ENCODE data around the gene SMAD7. TPM values are rescaled to one million over a fixed set of nuclear protein-coding genes. Genes with fewer than 3 reads are reported as not detected.
A peak's percentile ranks its signal among the peaks of the same experiment; 100 is the strongest.

SMAD7 gene
- total RNA-seq, 1 experiment from 2014 or later, result 5.8 TPM

- Histone ChIP-seq H3K9me2 (ENCODE audit: insufficient read depth) (no peaks in the 10 kb centered on the region), H3K36me3 (ENCODE audit: low read depth) (no peaks in the 10 kb centered on the region), H3K4me2 (peak overlapping the region; percentile 58; the same call in 1 of the 2 replicates), H3F3A (ENCODE audit: insufficient read depth, low read depth) (peaks cover 4% of the 10 kb centered on the region; the same call in 1 of the 2 replicates), H3K4me1 (replicated peaks; ENCODE audit: insufficient read depth) (peaks cover 31% of the 10 kb centered on the region), H3K9me3 (ENCODE audit: insufficient read depth, low read depth) (peaks cover 12% of the 10 kb centered on the region), H3K4me3 (no peak overlapping the region), H3K27me3 (ENCODE audit: insufficient read depth, low read depth) (no peaks in the 10 kb centered on the region), H3K79me2 (ENCODE audit: low read depth) (no peaks in the 10 kb centered on the region), H2AFZ (no peak overlapping the region), H4K20me1 (ENCODE audit: insufficient read depth) (no peaks in the 10 kb centered on the region), H3K27ac (no peak overlapping the region)
- no TSS peak for BruUV-seq (replicated peaks)
- intact Hi-C loops (cut with micrococcal nuclease; ENCODE audit: unreplicated experiment), result loop anchor here (2.0 to 5.0 kb wide), 2 partner anchors 48 to 89 kb away; partner anchors contain the start of gene SMAD7
- POLR2A ChIA-PET (ENCODE audit: unreplicated experiment), result no interaction called here
- TF ChIP-seq EZH2 (IDR thresholded peaks at IDR 0.05; ENCODE audit: low read depth) (no peak), CTCF (conservative IDR thresholded peaks at IDR 0.05) (no peak)
- CTCF ChIA-PET, result no interaction called here
- DNase-seq, result no peak
These were observed 47.7 kb downstream of the SMAD7 start for GRCh38 chr18:48902856-48903601.

DNA sequence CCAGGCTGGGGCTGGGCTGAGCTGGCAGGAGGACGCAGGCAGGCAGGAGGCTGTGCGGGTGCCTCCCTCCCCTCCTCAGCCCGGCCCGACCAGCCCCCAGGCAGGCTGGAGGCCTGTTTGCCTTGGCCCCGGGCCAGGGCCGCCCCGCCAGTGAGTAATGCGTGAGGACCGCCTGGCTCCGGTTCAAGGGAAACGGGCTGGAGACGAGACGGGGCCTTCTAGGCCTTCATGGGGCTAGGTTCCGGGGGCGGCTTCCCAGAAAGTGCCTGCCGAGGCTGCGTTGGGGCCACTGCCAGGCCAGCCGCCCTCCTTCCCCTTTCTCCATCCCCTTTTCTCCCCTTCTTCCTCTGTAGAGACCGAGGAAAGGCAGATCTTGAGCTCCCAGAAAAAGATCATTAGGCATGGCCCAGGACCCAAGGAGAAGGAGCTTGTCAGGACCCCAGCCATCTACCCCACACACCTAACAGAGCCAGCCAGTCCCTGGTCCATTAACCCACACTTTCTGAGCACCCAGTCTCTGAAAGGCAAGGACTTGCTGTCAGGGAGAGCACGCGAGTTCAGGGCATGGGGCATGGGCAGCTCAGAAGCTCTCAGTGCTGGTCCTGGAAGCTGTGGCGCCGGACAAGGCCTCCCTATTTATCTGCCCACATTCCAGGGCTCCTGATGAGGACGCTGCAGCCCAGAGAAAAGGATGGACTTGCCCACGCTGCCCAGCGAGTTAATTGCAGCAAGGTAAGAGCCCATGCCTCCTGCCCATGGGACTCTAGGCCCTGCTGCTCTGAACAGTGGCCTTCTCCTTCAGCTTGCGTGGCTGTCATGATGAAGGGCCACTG lies 48.5 kb downstream of the SMAD7 start:
- Histone ChIP-seq H3K4me1 (replicated peaks; ENCODE audit: insufficient read depth) (peaks cover 38% of the 10 kb centered on the region), H3K36me3 (ENCODE audit: low read depth) (no peaks in the 10 kb centered on the region), H3K4me3 (no peak overlapping the region), H4K20me1 (ENCODE audit: insufficient read depth) (no peaks in the 10 kb centered on the region), H3K27me3 (ENCODE audit: insufficient read depth, low read depth) (no peaks in the 10 kb centered on the region), H3K9me2 (ENCODE audit: insufficient read depth) (no peaks in the 10 kb centered on the region), H3K79me2 (ENCODE audit: low read depth) (no peaks in the 10 kb centered on the region), H3K9me3 (ENCODE audit: insufficient read depth, low read depth) (peaks cover 12% of the 10 kb centered on the region), H3F3A (ENCODE audit: insufficient read depth, low read depth) (peaks cover 12% of the 10 kb centered on the region), H3K27ac (no peak overlapping the region), H3K4me2 (peak overlapping the region; percentile 58), H2AFZ (no peak overlapping the region)
- POLR2A ChIA-PET (ENCODE audit: unreplicated experiment), result interaction anchor here (0.7 kb wide), 1 partner anchor 121 kb away, joined by 4 read pairs; no protein-coding TSS in a partner anchor
- CTCF ChIA-PET, result no interaction called here
- peak; percentile 72 to 88 for DNase-seq
- no peak for TF ChIP-seq CTCF (conservative IDR thresholded peaks at IDR 0.05)
- TF ChIP-seq EZH2 (IDR thresholded peaks at IDR 0.05; ENCODE audit: low read depth), result no peak
- intact Hi-C loops (cut with micrococcal nuclease; ENCODE audit: unreplicated experiment), result loop anchor here (2.0 to 5.0 kb wide), 2 partner anchors 49 to 90 kb away; partner anchors contain the start of gene SMAD7
- BruUV-seq (replicated peaks), result no TSS peak

DNA sequence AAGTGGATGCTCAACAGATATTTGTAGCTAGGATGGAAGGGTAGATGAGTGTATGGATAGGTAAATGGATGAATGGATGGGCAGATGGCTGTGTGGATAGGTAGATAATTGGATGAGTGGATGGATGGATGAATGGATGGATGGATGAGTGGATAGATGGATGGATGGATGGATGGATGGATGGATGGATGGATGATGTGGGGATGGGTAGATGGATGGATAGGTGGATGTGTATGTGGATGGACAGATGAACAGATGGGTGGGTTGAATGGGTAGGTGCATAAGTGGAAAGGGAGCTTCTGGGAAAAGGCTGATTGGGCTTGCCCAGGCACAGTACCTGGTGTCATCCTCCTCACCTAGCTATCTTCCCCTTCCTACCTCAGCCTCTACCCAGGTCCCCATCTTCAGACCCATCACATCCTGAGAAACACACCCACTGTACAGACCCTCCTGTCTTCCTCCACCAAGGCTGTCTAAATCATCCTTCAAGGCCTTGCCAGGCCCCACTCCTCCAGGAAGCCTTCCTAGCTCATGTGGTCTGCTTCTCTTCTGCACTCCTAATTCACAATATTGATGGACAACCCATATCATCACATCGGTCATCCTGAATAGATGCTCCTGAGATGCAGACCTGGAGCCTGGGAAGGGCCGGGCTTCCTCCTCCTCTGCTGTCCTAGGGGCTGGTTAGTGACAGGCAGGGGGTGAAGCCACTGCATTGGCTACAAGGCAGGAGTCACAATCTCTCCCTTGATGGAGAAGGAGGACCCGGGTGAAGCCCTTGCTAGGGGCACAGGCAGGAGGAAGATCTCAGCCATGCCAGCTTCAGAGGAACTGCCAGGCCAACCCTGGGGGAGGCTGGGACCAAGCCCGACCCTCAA lies 49.4 kb downstream of the SMAD7 start:
- intact Hi-C loops (cut with micrococcal nuclease; ENCODE audit: unreplicated experiment), result loop anchor here (2.0 to 5.0 kb wide), 3 partner anchors 49 to 91 kb away; partner anchors contain the start of gene SMAD7
- POLR2A ChIA-PET (ENCODE audit: unreplicated experiment), result interaction anchor here (0.7 kb wide), 1 partner anchor 122 kb away, joined by 4 read pairs; no protein-coding TSS in a partner anchor

More for the DNA sequence above, 49.4 kb downstream of the SMAD7 start:
- Histone ChIP-seq H3K9me3 (ENCODE audit: insufficient read depth, low read depth) (peaks cover 12% of the 10 kb centered on the region), H2AFZ (no peak overlapping the region), H3K9me2 (ENCODE audit: insufficient read depth) (no peaks in the 10 kb centered on the region), H4K20me1 (ENCODE audit: insufficient read depth) (no peaks in the 10 kb centered on the region), H3K4me3 (no peak overlapping the region), H3K4me1 (replicated peaks; ENCODE audit: insufficient read depth) (peaks cover 45% of the 10 kb centered on the region), H3K36me3 (ENCODE audit: low read depth) (no peaks in the 10 kb centered on the region), H3F3A (ENCODE audit: insufficient read depth, low read depth) (peaks cover 18% of the 10 kb centered on the region), H3K79me2 (ENCODE audit: low read depth) (no peaks in the 10 kb centered on the region), H3K27ac (no peak overlapping the region), H3K27me3 (ENCODE audit: insufficient read depth, low read depth) (no peaks in the 10 kb centered on the region), H3K4me2 (peak overlapping the region; percentile 58)
- TF ChIP-seq CTCF (conservative IDR thresholded peaks at IDR 0.05) (no peak), EZH2 (IDR thresholded peaks at IDR 0.05; ENCODE audit: low read depth) (no peak)
- no peak for DNase-seq
- no TSS peak for BruUV-seq (replicated peaks)
- CTCF ChIA-PET, result no interaction called here
